GM12878 (cell line): ENCODE results near the gene SLMAP. TPM values are rescaled to one million over a fixed set of nuclear protein-coding genes. Genes with fewer than 3 reads are reported as not detected.

ENCODE experiments used
- ATAC-seq: fragments of 200-7000 bp; cut with Tn5 transposase; 3 replicates; pipeline ENCODE4 v1.9.1; 2020; ENCODE audit warnings: mild to moderate bottlenecking, moderate library complexity
- BruUV-seq: library from RNA; stranded (reverse); fragments of 400-500 nt; replicated peaks from 2 replicates; lab custom pipeline; 2021; lab: Mats Ljungman, UMichigan
- CTCF ChIA-PET: fragments of 300-600 bp; sonication (Branson Sonifier 250); formaldehyde crosslinking; extraction: SDS; loops from one replicate; lab custom pipeline; 2021; ENCODE audit warnings: inconsistent platforms; lab: Yijun Ruan, JAX
- POLR2A ChIA-PET: fragments of 350-600 bp; formaldehyde crosslinking; extraction: SDS; loops from one replicate; lab custom pipeline; 2021; ENCODE audit warnings: inconsistent platforms; lab: Charles Lee
- RAD21 ChIA-PET: fragments of 300-600 bp; sonication (Branson Sonifier 250); formaldehyde crosslinking; loops from one replicate; lab custom pipeline; 2023; ENCODE audit warnings: antibody characterized with exemption; ENCODE audit not compliant: unreplicated experiment; lab: Charles Lee
- SMC1A ChIA-PET: fragments of 300-600 bp; sonication (Branson Sonifier 250); formaldehyde crosslinking; loops from one replicate; lab custom pipeline; 2023; ENCODE audit not compliant: unreplicated experiment, uncharacterized antibody; lab: Charles Lee
- DNase-seq: peaks from one replicate; pipeline ENCODE4 v3.0.0-alpha.2; 2011; ENCODE audit warnings: low read depth, low spot score
- FAIRE-seq: peaks from 3 replicates; lab custom pipeline; 2011; peaks lifted over from hg19 to GRCh38; lab: Jason Lieb, UNC
- H2AFZ ChIP-seq: 2 replicates; pipeline ENCODE4 v1.6.0; 2011; ENCODE audit warnings: low read depth, low read length, control low read depth; ENCODE audit not compliant: control insufficient read depth
- H3K27ac ChIP-seq: 2 replicates; pipeline ENCODE4 v1.5.1; 2011; ENCODE audit warnings: control low read depth; ENCODE audit not compliant: control insufficient read depth, insufficient read depth
- H3K27me3 ChIP-seq, 2 experiments: replicated peaks in 1 of 2; 2 replicates each; pipeline versions ENCODE4 v1.6.0 to v1.6.1; 2011; ENCODE audit warnings: low read length in 1 of 2; ENCODE audit not compliant: control insufficient read depth in 2 of 2, insufficient read depth in 2 of 2
- H3K36me3 ChIP-seq, 2 experiments: 2 replicates each; pipeline ENCODE4 v1.5.1; 2011; ENCODE audit warnings: low read length in 1 of 2; ENCODE audit not compliant: control insufficient read depth in 2 of 2, insufficient read depth in 2 of 2
- H3K4me1 ChIP-seq: 2 replicates; pipeline ENCODE4 v1.6.1; 2011; ENCODE audit warnings: mild to moderate bottlenecking, low read length, moderate library complexity, mixed read lengths; ENCODE audit not compliant: control insufficient read depth, insufficient read depth
- H3K4me2 ChIP-seq: 2 replicates; pipeline ENCODE4 v1.6.0; 2011; ENCODE audit warnings: control low read depth; ENCODE audit not compliant: control insufficient read depth, insufficient read depth
- H3K4me3 ChIP-seq: fragments of 200-600 bp; sonication (generic); 2 replicates; pipeline ENCODE4 v1.5.1; 2016
- H3K79me2 ChIP-seq: 2 replicates; pipeline ENCODE4 v1.6.0; 2011; ENCODE audit warnings: low read length; ENCODE audit not compliant: control insufficient read depth, insufficient read depth
- H3K9ac ChIP-seq: 2 replicates; pipeline ENCODE4 v1.8.0; 2011; ENCODE audit warnings: low read length, control low read depth, mixed read lengths; ENCODE audit not compliant: control insufficient read depth, insufficient read depth
- H3K9me3 ChIP-seq: replicated peaks from 3 replicates; pipeline ENCODE4 v1.5.1; 2011; ENCODE audit warnings: mild to moderate bottlenecking, low read length; ENCODE audit not compliant: control insufficient read depth, insufficient read depth
- H4K20me1 ChIP-seq: 2 replicates; pipeline ENCODE4 v1.6.0; 2011; ENCODE audit not compliant: control insufficient read depth, insufficient read depth
- EGR1 ChIP-seq, 2 experiments: IDR thresholded peaks; 1 replicate in 1 of 2; 2 replicates in 1 of 2; pipeline ENCODE4 v1.6.1; 2011 to 2012; ENCODE audit warnings: low read depth in 2 of 2, low read length in 2 of 2, borderline replicate concordance in 1 of 2, mild to moderate bottlenecking in 1 of 2, moderate library complexity in 1 of 2
- EP300 ChIP-seq, 2 experiments: fragments of 150-350 bp in 1 of 2; IDR thresholded peaks; 2 replicates each; pipeline ENCODE4 v1.6.1; 2011 to 2012; ENCODE audit warnings: low read depth in 2 of 2, low read length in 2 of 2, borderline replicate concordance in 1 of 2, improper control_type of control experiment in 1 of 2, inconsistent platforms in 1 of 2; ENCODE audit not compliant: control insufficient read depth in 1 of 2
- FOXK2 ChIP-seq: fragments of 450-650 bp; IDR thresholded peaks from 2 replicates; pipeline ENCODE4 v1.6.1; 2017; ENCODE audit warnings: mild to moderate bottlenecking, moderate library complexity
- FOXM1 ChIP-seq: IDR thresholded peaks from 2 replicates; pipeline ENCODE4 v1.6.1; 2012; ENCODE audit warnings: low read depth, mild to moderate bottlenecking, inconsistent platforms, low read length, moderate library complexity
- HDAC6 ChIP-seq: fragments of 200-600 bp; sonication (generic); IDR thresholded peaks from one replicate; pipeline ENCODE4 v1.8.0; 2017; ENCODE audit warnings: antibody characterized with exemption; ENCODE audit not compliant: unreplicated experiment
- IRF5 ChIP-seq: fragments of 450-650 bp; IDR thresholded peaks from 2 replicates; pipeline ENCODE4 v1.6.1; 2017; ENCODE audit warnings: borderline replicate concordance
- MAX ChIP-seq: IDR thresholded peaks from 2 replicates; pipeline ENCODE4 v1.6.1; 2012; ENCODE audit warnings: low read depth, low read length, improper control_type of control experiment
- NR2C1 ChIP-seq: fragments of 450-650 bp; IDR thresholded peaks from 2 replicates; pipeline ENCODE4 v1.6.1; 2017; ENCODE audit warnings: antibody characterized with exemption, mild to moderate bottlenecking, moderate library complexity
- NR2F1 ChIP-seq: fragments of 450-650 bp; conservative IDR thresholded peaks from 2 replicates; pipeline ENCODE4 v1.6.1; 2017; ENCODE audit warnings: mild to moderate bottlenecking
- PML ChIP-seq: IDR thresholded peaks from 2 replicates; pipeline ENCODE4 v1.6.1; 2012; ENCODE audit warnings: low read length, inconsistent platforms
- SKIL ChIP-seq: fragments of 450-650 bp; IDR thresholded peaks from 2 replicates; pipeline ENCODE4 v1.6.1; 2017; ENCODE audit warnings: mild to moderate bottlenecking, low read depth, inconsistent platforms; ENCODE audit not compliant: poor library complexity, severe bottlenecking
- SMARCA5 ChIP-seq: fragments of 450-650 bp; IDR thresholded peaks from 2 replicates; pipeline ENCODE4 v1.6.1; 2017; ENCODE audit warnings: mild to moderate bottlenecking
- SUPT20H ChIP-seq: IDR thresholded peaks from 2 replicates; pipeline ENCODE4 v1.6.1; 2011; ENCODE audit warnings: low read depth, mild to moderate bottlenecking, low read length, moderate library complexity, borderline replicate concordance; ENCODE audit not compliant: control insufficient read depth
- TBL1XR1 ChIP-seq: IDR thresholded peaks from 2 replicates; pipeline ENCODE4 v1.6.1; 2012; ENCODE audit warnings: low read depth, low read length, improper control_type of control experiment
- USF1 ChIP-seq: IDR thresholded peaks from 2 replicates; pipeline ENCODE4 v1.6.1; 2011; ENCODE audit warnings: borderline replicate concordance, low read depth, mild to moderate bottlenecking, moderate library complexity, mixed read lengths, low read length; ENCODE audit not compliant: insufficient read depth; ENCODE audit errors: extremely low read length
- ZBED1 ChIP-seq: IDR thresholded peaks from 2 replicates; pipeline ENCODE4 v1.6.1; 2016; ENCODE audit warnings: borderline replicate concordance
- ZNF217 ChIP-seq: fragments of 450-650 bp; IDR thresholded peaks from 2 replicates; pipeline ENCODE4 v1.6.1; 2017; ENCODE audit warnings: antibody characterized with exemption, mild to moderate bottlenecking
- ZSCAN29 ChIP-seq: fragments of 450-650 bp; IDR thresholded peaks from 2 replicates; pipeline ENCODE4 v1.6.1; 2017; ENCODE audit warnings: mild to moderate bottlenecking, moderate library complexity
- WGBS: methylation state at CpG from one replicate; pipeline ENCODE4 v1.1.6; 2016; ENCODE audit warnings: low lambda C conversion rate; ENCODE audit not compliant: insufficient replicate concordance, insufficient coverage; ENCODE audit errors: missing lambda C conversion rate; 5-methylcytosine and 5-hydroxymethylcytosine counted together
- in situ Hi-C: fragments of 300-500 bp; cut with MboI; formaldehyde crosslinking; loops from 9 replicates; pipeline ENCODE4 v1.14.3; 2018; ENCODE audit warnings: mixed read lengths
- intact Hi-C: fragments of 100-400 bp; cut with micrococcal nuclease; formaldehyde crosslinking; loops from one replicate; pipeline ENCODE4 v1.14.2; 2022; ENCODE audit not compliant: unreplicated experiment
- polyA plus RNA-seq, 11 experiments: library from polyadenylated mRNA; depleted of rRNA in 4 of 11; unstranded in 6 of 11; stranded (reverse) in 5 of 11; fragments of >200 nt; fragmentation: Nextera tagmentation in 4 of 11; fragmentation: Illumina TruSeq in 1 of 11; extraction: Ambion mirVana in 4 of 11; extraction: Trizol in 1 of 11; gene quantifications; 1 replicate in 1 of 11; 2 replicates in 10 of 11; pipeline versions ENCODE4 v1.2.1 to v1.2.3, GENCODE V29; 2011 to 2016; ENCODE audit warnings: inconsistent platforms in 2 of 11, missing spikeins in 2 of 11, low read depth in 1 of 11
- total RNA-seq, 4 experiments: library from RNA; depleted of rRNA in 3 of 4; stranded (reverse); fragments of >200 nt in 3 of 4; fragmentation: Illumina TruSeq in 1 of 4; extraction: Trizol in 1 of 4; gene quantifications; 2 replicates each; pipeline versions ENCODE4 v1.2.1 to v1.2.3, GENCODE V29; 2013 to 2021

The SLMAP gene
- total and polyA plus RNA-seq, 10 of the 15 experiments (the other 5 are each of a cell fraction or from before 2014, with no cell fraction given) = 8.3 to 43.8 (median 26.4) TPM

- in situ Hi-C loops = no loop called here
- SMC1A ChIA-PET = no interaction called here
- WGBS = 96% methylated on average over 3 of the region's 3 CpGs
Measured at GRCh38 chr3:57935539-57935938, 179.4 kb downstream of the SLMAP start.

GRCh38 chr3:57937092-57937491 lies 181.0 kb downstream of the SLMAP start:
- no peak overlapping the region for H3K9ac ChIP-seq
- WGBS = 98% methylated on average over 3 of the region's 3 CpGs
- H3K27ac ChIP-seq = no peak overlapping the region
- intact Hi-C loops (no loop called here), in situ Hi-C loops (no loop called here)
- no peaks in the 10 kb centered on the region for H3K9me3 ChIP-seq
- FAIRE-seq = no peak
- no peaks in the 10 kb centered on the region for H3K36me3 ChIP-seq
- SMC1A ChIA-PET = no interaction called here
- CTCF ChIA-PET = no interaction called here
- no peak for DNase-seq
- H3K4me2 ChIP-seq = no peak overlapping the region
- no TSS peak for BruUV-seq
- RAD21 ChIA-PET = interaction anchor here (0.7 kb wide), 1 partner anchor 841 kb away, joined by 4 read pairs; no protein-coding TSS in a partner anchor
- H3K79me2 ChIP-seq = no peaks in the 10 kb centered on the region
- no peaks in the 10 kb centered on the region for H3K4me1 ChIP-seq
- no peaks in the 10 kb centered on the region for H4K20me1 ChIP-seq
- H3K27me3 ChIP-seq = no peaks in the 10 kb centered on the region
- no peak overlapping the region for H2AFZ ChIP-seq
- POLR2A ChIA-PET = interaction anchor here (0.7 kb wide), 1 partner anchor 30 kb away, joined by 3 read pairs; no protein-coding TSS in a partner anchor
- no peak overlapping the region for H3K4me3 ChIP-seq
- no peak for ATAC-seq
- no peak for TF ChIP-seq EP300 (IDR thresholded peaks at IDR 0.05; ENCODE audit: borderline replicate concordance in 1 of 2, control insufficient read depth in 1 of 2, low read depth in 2 of 2, low read length in 2 of 2)
- no peak for TF ChIP-seq NR2C1
- TF ChIP-seq MAX = no peak
- no peak for TF ChIP-seq ZSCAN29
- TF ChIP-seq IRF5 = no peak
- no peak for TF ChIP-seq ZBED1
- no peak for TF ChIP-seq FOXM1
- no peak for TF ChIP-seq SKIL

More at GRCh38 chr3:57935539-57935938, 179.4 kb downstream of the SLMAP start:
- Histone ChIP-seq H3K79me2 (no peaks in the 10 kb centered on the region), H3K36me3 (no peaks in the 10 kb centered on the region), H3K4me3 (no peak overlapping the region)
- no TSS peak for BruUV-seq
- TF ChIP-seq HDAC6 (no peak), USF1 (no peak), ZNF217 (no peak), SMARCA5 (no peak), EGR1 (IDR thresholded peaks at IDR 0.05; ENCODE audit: borderline replicate concordance in 1 of 2, low read depth in 2 of 2, low read length in 2 of 2) (no peak), PML (no peak), TBL1XR1 (no peak), FOXK2 (no peak), SUPT20H (no peak), NR2F1 (no peak)
- TF ChIP-seq, all 136 proteins: peak for 0
- intact Hi-C loops = no loop called here
- Histone ChIP-seq H3K4me2 (no peak overlapping the region), H3K9ac (no peak overlapping the region), H3K4me1 (no peaks in the 10 kb centered on the region), H4K20me1 (no peaks in the 10 kb centered on the region), H3K27me3 (no peaks in the 10 kb centered on the region), H3K27ac (no peak overlapping the region), H3K9me3 (no peaks in the 10 kb centered on the region), H2AFZ (no peak overlapping the region)
- ChIA-PET CTCF (no interaction called here), POLR2A (no interaction called here), RAD21 (no interaction called here)
- no peak for FAIRE-seq
- no peak for ATAC-seq
- DNase-seq = no peak
